Measurements from ENCODE around the gene ZNF513. TPM values are rescaled to one million over a fixed set of nuclear protein-coding genes. Genes with fewer than 3 reads are reported as not detected.
A peak's percentile ranks its signal among the peaks of the same experiment; 100 is the strongest.
"Not testable (repeated sequence)": the region's sequence is repeated elsewhere in the genome, so short reads cannot be mapped to it uniquely, and the experiment has no call there.

ZNF513 gene, protein sequence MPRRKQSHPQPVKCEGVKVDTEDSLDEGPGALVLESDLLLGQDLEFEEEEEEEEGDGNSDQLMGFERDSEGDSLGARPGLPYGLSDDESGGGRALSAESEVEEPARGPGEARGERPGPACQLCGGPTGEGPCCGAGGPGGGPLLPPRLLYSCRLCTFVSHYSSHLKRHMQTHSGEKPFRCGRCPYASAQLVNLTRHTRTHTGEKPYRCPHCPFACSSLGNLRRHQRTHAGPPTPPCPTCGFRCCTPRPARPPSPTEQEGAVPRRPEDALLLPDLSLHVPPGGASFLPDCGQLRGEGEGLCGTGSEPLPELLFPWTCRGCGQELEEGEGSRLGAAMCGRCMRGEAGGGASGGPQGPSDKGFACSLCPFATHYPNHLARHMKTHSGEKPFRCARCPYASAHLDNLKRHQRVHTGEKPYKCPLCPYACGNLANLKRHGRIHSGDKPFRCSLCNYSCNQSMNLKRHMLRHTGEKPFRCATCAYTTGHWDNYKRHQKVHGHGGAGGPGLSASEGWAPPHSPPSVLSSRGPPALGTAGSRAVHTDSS
- total RNA-seq, result 10 to 100 TPM; 22.6 to 32.0 (median 25.4) TPM
- long read RNA-seq, donor 1, transcript ZNF513-201 (4 exons, 2,139 nt), result major isoform, 38 of 62 reads
- long read RNA-seq, donor 1, partial matches to known transcripts, result 10 of 62 reads
- long read RNA-seq, donor 1, other reads (novel, unspliced or antisense), result 14 of 62 reads
- long read RNA-seq, donor 2, partial matches to known transcripts, result 2 of 4 reads
- long read RNA-seq, donor 2, other reads (novel, unspliced or antisense), result 2 of 4 reads

DNA sequence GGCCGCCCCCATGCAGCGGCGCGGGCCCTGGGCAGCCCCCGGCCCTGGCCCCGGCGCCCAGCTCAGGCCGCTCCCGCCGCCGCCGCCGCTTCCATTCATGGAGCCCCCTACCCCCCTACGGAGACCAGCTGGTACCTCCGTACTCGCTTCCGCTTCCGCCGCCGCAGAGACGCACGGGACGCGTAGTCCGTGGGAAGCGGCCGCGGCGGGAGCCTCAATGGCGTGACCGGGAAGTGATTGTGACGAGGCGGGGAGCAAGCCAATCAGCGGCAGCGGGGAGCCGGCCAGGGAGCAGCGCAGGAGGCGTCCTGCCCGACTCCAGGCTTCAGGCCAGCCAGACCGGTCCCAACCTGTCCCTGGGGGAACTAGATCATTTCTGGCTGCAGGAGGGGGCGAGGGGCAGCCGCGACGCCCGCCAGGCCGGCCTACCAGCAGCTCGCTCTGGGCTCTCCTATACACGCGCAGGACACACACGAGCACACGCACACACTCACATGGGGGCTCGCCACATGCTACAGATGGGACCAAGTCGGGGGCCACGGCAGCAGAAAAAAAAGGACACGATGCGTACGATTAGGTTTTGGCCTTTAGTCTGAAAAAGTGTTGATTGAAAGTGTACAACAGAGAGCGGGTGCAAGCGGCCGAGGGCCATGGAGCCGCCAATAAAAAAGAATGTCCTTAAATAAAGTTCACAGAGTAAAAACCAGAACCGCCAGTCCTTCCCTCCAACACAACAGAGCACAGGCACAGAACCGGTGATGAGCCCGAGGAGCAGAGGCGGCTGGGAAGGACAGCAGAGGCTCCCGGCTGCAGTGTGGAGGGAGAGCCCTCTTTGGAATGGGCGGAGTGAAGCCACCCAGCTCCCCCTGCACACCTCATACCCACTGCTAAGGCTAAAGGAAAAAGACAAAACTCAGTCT, at the start of gene ZNF513:
Gene ZNF513, minus strand, starts transcription at position 109 of the 920 bp plus-strand sequence. CDS start 208 bp downstream, outside the sequence.
- peak within 1 kb of the TSS; percentile 44 for H3K4me3 ChIP-seq
- DNase-seq (peak; percentile 96 to 98 (median 97)), ATAC-seq (peak; percentile 92)
- no peaks in the 10 kb centered on the region for H3K9me3 ChIP-seq
- intact Hi-C loops (cut with DNase I, micrococcal nuclease), result no loop called here
- peaks cover 19% of the 10 kb centered on the region for H3K4me1 ChIP-seq (ENCODE audit: low read depth)
- no peak for TF ChIP-seq CTCF (IDR thresholded peaks at IDR 0.05)
- H3K36me3 ChIP-seq (ENCODE audit: low read depth), result peaks cover 6% of the 10 kb centered on the region

- DNase-seq, result peak; percentile 84 to 92 (median 91)
- Histone ChIP-seq H3K36me3 (ENCODE audit: low read depth) (peaks cover 4% of the 10 kb centered on the region), H3K4me1 (ENCODE audit: low read depth) (peaks cover 17% of the 10 kb centered on the region), H3K9me3 (no peaks in the 10 kb centered on the region), H3K4me3 (peak overlapping the region; percentile 92)
- intact Hi-C loops (cut with DNase I, micrococcal nuclease), result no loop called here
- peak; percentile 93 for ATAC-seq
- no peak for TF ChIP-seq CTCF (IDR thresholded peaks at IDR 0.05)
Observed at GRCh38 chr2:27428978-27429541, 48.5 kb upstream of the ZNF513 start.

DNA sequence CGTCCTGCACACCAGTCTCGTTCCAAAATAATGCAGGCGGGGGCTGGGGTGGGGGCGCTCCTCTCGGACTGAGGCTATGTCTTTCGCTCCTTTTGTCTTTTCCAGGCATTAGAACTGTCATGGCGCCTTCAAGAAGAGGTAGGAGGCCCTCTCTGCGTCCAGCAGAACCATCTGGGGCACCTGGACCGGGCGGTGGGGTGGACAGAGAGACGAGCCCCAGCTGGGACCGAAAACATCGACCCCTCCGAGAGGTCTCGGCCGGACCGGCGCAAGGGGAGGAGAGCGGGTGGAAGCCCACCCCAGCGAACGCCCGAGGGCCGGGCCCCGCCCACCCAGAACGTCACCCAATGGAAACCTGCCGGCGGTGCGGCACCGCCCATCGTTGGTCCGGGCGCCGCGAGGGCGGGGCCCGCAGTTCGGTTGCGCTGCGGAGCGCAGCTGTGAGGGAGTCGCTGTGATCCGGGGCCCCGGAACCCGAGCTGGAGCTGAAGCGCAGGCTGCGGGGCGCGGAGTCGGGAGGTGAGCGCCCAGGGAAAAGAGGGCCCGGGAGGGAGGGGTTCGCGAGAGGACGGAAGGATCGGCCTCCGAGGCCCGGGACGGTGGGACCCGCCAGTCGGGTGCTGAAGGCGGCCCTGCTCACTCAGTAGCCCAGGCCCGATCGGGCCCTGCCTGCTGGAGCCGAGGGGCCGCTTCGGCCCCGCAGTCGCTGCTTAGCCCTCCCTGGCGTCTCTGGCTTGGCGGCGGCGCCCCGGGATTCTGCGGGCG, 47.9 kb upstream of the ZNF513 start, which contains the start of gene NRBP1:
Gene NRBP1, plus strand, starts transcription at position 419 of the 765 bp plus-strand sequence. CDS start 4,643 bp downstream, outside the sequence.
- peak; percentile 15 for TF ChIP-seq CTCF (IDR thresholded peaks at IDR 0.05)
- Histone ChIP-seq H3K4me3 (peak within 1 kb of the TSS; percentile 92), H3K36me3 (ENCODE audit: low read depth) (no peaks in the 10 kb centered on the region), H3K9me3 (no peaks in the 10 kb centered on the region), H3K4me1 (ENCODE audit: low read depth) (peaks cover 17% of the 10 kb centered on the region)
- DNase-seq (peak; percentile 96 to 97 (median 96)), ATAC-seq (peak; percentile 96)
- intact Hi-C loops (cut with DNase I, micrococcal nuclease), result no loop called here

DNA sequence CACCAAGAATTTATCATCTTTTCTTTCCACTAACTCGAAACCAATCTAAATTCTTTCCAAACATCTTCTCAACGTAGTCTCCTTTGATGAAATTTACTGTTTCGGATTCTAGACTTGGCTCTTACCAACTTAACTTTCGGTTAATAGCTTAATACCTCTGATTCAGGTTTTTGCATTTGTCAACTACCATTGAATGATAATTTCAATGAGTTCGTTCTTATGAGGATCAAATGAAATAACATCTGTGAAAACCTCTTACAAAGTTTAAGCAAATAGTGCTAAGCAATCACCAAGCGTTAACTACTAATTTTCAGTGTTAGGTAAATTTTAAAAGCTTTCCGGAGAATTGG, 47.3 kb upstream of the ZNF513 start:
- Histone ChIP-seq H3K9me3 (no peaks in the 10 kb centered on the region), H3K36me3 (ENCODE audit: low read depth) (no peaks in the 10 kb centered on the region), H3K4me3 (peak overlapping the region; percentile 92), H3K4me1 (ENCODE audit: low read depth) (peaks cover 17% of the 10 kb centered on the region)
- DNase-seq (no peak), ATAC-seq (no peak)
- intact Hi-C loops (cut with DNase I, micrococcal nuclease), result no loop called here
- TF ChIP-seq CTCF (IDR thresholded peaks at IDR 0.05), result no peak

DNA sequence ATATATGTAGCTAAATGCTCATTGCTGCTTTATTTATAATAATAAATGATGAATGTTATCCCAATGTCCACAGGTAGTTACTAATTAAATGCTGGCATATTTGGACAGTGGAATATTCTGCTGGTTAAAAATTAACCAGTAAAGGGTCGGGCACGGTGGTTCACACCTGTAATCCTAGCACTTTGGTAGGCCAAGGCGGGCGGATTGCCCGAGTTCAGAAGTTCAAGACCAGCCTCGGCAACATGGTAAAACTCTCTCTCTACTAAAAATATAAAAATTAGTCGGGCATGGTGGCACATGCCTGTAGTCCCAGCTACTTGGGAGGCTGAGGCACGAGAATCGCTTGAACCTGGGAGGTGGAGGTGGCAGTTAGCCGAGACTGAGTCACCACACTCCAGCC, 44.5 kb upstream of the ZNF513 start:
- DNase-seq; intact Hi-C loops (cut with DNase I, micrococcal nuclease); H3K4me3 ChIP-seq; H3K9me3 ChIP-seq; H3K36me3 ChIP-seq (ENCODE audit: low read depth); H3K4me1 ChIP-seq (ENCODE audit: low read depth); ATAC-seq: not testable (repeated sequence)
